K562 (cell line): Measurements from ENCODE around the gene BRD3. TPM values are rescaled to one million over a fixed set of nuclear protein-coding genes. Genes with fewer than 3 reads are reported as not detected.
A peak's percentile ranks its signal among the peaks of the same experiment; 100 is the strongest.

Experiments
- CXXC5 ChIP-seq: fragments of 250-450 bp; sonication (Bioruptor Pico); IDR thresholded peaks from 2 replicates; pipeline ENCODE4 v1.8.0; 2022; ENCODE audit warnings: inconsistent platforms, mild to moderate bottlenecking, moderate library complexity
- ELF2 ChIP-seq: fragments of 250-450 bp; sonication (Bioruptor Pico); IDR thresholded peaks from 2 replicates; pipeline ENCODE4 v1.5.0; 2021; ENCODE audit warnings: mild to moderate bottlenecking
- ETS2 ChIP-seq: IDR thresholded peaks from 2 replicates; pipeline ENCODE4 v1.6.1; 2016; ENCODE audit warnings: borderline replicate concordance, missing genetic modification characterization, mild to moderate bottlenecking, moderate library complexity, missing compliant biosample characterization; ENCODE audit not compliant: poor library complexity, severe bottlenecking
- GMEB1 ChIP-seq: fragments of 250-450 bp; sonication (Bioruptor Pico); IDR thresholded peaks from 2 replicates; pipeline ENCODE4 v1.4.0; 2020; ENCODE audit warnings: mild to moderate bottlenecking
- HEY1 ChIP-seq: fragments of 250-450 bp; sonication (Bioruptor Pico); IDR thresholded peaks from 2 replicates; pipeline ENCODE4 v1.5.0; 2020; ENCODE audit warnings: mild to moderate bottlenecking, moderate library complexity, borderline replicate concordance
- NFIX ChIP-seq: fragments of 250-450 bp; sonication (Bioruptor Pico); IDR thresholded peaks from 2 replicates; pipeline ENCODE4 v1.4.0; 2020; ENCODE audit warnings: low read depth, mild to moderate bottlenecking, moderate library complexity
- NKRF ChIP-seq: fragments of 450-650 bp; IDR thresholded peaks from 2 replicates; pipeline ENCODE4 v1.6.1; 2016; ENCODE audit warnings: borderline replicate concordance
- SRSF7 ChIP-seq: fragments of 200-400 bp; formaldehyde crosslinking; optimal IDR thresholded peaks from 2 replicates; pipeline ENCODE3; 2017; ENCODE audit warnings: mild to moderate bottlenecking, low read depth, low read length
- TSC22D4 ChIP-seq: fragments of 450-650 bp; IDR thresholded peaks from 2 replicates; pipeline ENCODE4 v1.6.1; 2016; ENCODE audit warnings: missing genetic modification characterization, missing biosample characterization, control low read depth
- ZNF318 ChIP-seq, 2 experiments: fragments of 450-650 bp; IDR thresholded peaks; 2 replicates each; pipeline ENCODE4 v1.6.1; 2016; ENCODE audit warnings: mild to moderate bottlenecking in 2 of 2, borderline replicate concordance in 1 of 2, low read depth in 1 of 2, moderate library complexity in 1 of 2
- polyA plus RNA-seq, 8 experiments: library from polyadenylated mRNA; depleted of rRNA in 4 of 8; stranded (reverse) in 5 of 8; unstranded in 3 of 8; fragments of >200 nt; fragmentation: Nextera tagmentation in 2 of 8; fragmentation: Illumina TruSeq in 1 of 8; extraction: Ambion mirVana in 2 of 8; extraction: Trizol in 1 of 8; gene quantifications; 2 replicates each; pipeline versions ENCODE4 v1.2.1 to v1.2.3, GENCODE V29; 2011 to 2014; ENCODE audit warnings: inconsistent platforms in 1 of 8, missing spikeins in 1 of 8
- total RNA-seq, 7 experiments: library from RNA; depleted of rRNA in 6 of 7; stranded (reverse); fragments of >200 nt in 6 of 7; fragmentation: Illumina TruSeq in 2 of 7; extraction: Trizol in 2 of 7; gene quantifications; 2 replicates each; pipeline versions ENCODE4 v1.2.1 to v1.2.3, GENCODE V29; 2011 to 2021; ENCODE audit warnings: low replicate concordance in 1 of 7
- TF ChIP-seq, protein P1 (sequence below): fragments of 450-650 bp; formaldehyde crosslinking; IDR thresholded peaks from 2 replicates; pipeline ENCODE4 v1.4.0; 2020; ENCODE audit warnings: mild to moderate bottlenecking, mixed read lengths
- TF ChIP-seq, protein P2 (sequence below): fragments of 250-450 bp; sonication (Bioruptor Pico); IDR thresholded peaks from 2 replicates; pipeline ENCODE4 v1.8.0; 2021; ENCODE audit warnings: moderate library complexity, mild to moderate bottlenecking, inconsistent platforms

BRD3 gene
- total and polyA plus RNA-seq, 9 of the 15 experiments (the other 6 are each of a cell fraction or from before 2014, with no cell fraction given), result 0.82 to 37.1 (median 4.2) TPM

DNA sequence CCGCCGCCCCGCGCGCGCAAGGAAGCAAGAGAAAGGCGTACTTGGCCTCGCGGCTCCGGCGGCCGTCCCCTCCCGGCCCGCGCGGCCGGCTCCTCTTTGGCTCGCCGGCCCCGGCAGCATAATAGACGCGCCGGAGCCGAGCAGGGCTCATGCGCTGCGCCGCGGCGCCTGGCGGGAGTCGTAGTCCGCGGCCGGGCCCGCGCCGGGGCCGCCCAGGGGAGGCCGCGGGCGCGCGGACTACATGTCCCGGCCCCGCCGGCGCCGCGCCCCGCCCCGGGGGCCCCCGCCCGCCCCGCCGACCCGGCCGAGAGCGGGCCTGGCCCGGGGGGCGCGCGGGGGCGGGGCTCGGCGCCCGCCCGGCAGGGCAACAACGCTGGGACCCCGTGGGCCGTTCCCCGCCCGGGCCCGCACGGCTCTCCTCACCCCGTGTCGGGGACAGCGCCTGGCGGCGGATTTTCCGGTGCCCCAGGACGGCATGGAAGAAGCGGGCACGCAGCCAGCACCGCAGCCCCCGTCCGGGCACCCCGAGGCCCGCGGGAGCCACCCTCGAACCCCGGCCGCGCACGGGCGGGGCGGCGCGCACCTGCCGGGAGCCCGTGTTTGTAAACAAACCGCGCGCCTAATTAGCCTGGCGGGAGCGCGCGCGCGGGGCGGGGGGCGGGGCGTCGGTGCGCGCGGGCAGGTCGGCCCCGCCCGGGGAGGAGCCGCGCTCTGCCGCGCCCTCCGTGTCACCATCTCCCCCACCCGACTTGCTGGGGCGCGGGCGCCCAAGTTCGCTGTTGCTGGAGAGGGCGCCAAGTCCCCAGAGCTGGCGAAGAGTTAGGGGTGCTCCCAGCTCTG, at the start of gene BRD3 (continued):
- TF ChIP-seq CXXC5 (CRISPR knock-in tag) (peak; percentile 85), TSC22D4 (tag) (no peak), NFIX (CRISPR knock-in tag) (no peak), NKRF (no peak), SRSF7 (no peak), GMEB1 (CRISPR knock-in tag) (peak; percentile 35; the same call in 1 of the 2 replicates), HEY1 (CRISPR knock-in tag) (no peak), ZNF318 (IDR thresholded peaks at IDR 0.05; ENCODE audit: borderline replicate concordance in 1 of 2, low read depth in 1 of 2) (no peak), ELF2 (CRISPR knock-in tag) (no peak), ETS2 (tag) (no peak)
- TF ChIP-seq, protein P1, sequence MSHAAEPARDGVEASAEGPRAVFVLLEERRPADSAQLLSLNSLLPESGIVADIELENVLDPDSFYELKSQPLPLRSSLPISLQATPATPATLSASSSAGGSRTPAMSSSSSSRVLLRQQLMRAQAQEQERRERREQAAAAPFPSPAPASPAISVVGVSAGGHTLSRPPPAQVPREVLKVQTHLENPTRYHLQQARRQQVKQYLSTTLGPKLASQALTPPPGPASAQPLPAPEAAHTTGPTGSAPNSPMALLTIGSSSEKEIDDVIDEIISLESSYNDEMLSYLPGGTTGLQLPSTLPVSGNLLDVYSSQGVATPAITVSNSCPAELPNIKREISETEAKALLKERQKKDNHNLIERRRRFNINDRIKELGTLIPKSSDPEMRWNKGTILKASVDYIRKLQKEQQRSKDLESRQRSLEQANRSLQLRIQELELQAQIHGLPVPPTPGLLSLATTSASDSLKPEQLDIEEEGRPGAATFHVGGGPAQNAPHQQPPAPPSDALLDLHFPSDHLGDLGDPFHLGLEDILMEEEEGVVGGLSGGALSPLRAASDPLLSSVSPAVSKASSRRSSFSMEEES (CRISPR knock-in tag), result no peak
- TF ChIP-seq, protein P2, sequence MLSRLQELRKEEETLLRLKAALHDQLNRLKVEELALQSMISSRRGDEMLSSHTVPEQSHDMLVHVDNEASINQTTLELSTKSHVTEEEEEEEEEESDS, result no peak
